GM20000 (cell line): ENCODE measurements around the gene KRTAP1-1.
"Not testable (repeated sequence)": the region's sequence is repeated elsewhere in the genome, so short reads cannot be mapped to it uniquely, and the experiment has no call there.

Experiments used
- DNase-seq: peaks from one replicate; pipeline ENCODE4 v3.0.0; 2012; ENCODE audit warnings: low spot score
- TF ChIP-seq, protein P1 (sequence below): IDR thresholded peaks from 2 replicates; pipeline ENCODE4 v1.5.1; 2012; ENCODE audit warnings: mild to moderate bottlenecking, control low read depth; ENCODE audit errors: extremely low read depth, missing control alignments

KRTAP1-1 gene

DNA sequence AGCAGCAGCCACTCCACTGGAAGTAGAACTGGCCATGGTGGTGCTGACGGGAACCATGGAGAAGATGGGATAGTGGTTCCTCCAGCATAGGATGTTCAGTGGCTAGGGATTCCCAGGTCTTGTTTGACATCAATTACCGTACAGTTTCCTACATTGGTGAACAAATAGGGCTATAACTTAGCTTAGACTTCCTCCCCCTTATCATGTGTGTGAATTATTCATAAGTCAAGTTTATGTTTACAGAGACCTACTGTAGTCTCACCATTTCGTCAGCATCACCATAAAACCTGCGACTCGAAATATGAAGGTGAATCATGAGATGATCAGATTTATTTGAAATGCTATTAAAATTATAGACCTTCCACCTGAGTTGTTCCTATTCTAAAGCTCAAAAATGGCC, 17.5 kb upstream of the KRTAP1-1 start:
- TF ChIP-seq, protein P1, sequence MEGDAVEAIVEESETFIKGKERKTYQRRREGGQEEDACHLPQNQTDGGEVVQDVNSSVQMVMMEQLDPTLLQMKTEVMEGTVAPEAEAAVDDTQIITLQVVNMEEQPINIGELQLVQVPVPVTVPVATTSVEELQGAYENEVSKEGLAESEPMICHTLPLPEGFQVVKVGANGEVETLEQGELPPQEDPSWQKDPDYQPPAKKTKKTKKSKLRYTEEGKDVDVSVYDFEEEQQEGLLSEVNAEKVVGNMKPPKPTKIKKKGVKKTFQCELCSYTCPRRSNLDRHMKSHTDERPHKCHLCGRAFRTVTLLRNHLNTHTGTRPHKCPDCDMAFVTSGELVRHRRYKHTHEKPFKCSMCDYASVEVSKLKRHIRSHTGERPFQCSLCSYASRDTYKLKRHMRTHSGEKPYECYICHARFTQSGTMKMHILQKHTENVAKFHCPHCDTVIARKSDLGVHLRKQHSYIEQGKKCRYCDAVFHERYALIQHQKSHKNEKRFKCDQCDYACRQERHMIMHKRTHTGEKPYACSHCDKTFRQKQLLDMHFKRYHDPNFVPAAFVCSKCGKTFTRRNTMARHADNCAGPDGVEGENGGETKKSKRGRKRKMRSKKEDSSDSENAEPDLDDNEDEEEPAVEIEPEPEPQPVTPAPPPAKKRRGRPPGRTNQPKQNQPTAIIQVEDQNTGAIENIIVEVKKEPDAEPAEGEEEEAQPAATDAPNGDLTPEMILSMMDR, result no peak
- DNase-seq, result no peak

DNA sequence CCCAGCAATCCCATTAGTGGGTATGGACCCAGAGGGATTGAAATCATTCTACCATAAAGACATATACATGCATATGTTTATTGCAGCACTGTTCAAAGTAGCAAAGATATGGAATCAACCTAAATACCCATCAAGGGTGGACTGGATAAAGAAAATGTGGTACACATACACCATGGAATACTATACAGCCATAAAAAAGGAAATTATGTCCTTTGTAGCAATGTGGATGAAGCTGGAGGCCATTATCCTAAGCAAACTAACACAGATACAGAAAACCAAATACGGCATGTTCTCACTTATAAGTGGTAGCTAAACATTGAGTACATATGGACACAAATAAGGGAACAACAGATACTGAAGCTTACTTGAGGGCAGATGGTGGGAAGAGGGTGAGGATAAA, 16.3 kb upstream of the KRTAP1-1 start:
- DNase-seq, result no peak
- TF ChIP-seq, protein P1, result no peak

DNA sequence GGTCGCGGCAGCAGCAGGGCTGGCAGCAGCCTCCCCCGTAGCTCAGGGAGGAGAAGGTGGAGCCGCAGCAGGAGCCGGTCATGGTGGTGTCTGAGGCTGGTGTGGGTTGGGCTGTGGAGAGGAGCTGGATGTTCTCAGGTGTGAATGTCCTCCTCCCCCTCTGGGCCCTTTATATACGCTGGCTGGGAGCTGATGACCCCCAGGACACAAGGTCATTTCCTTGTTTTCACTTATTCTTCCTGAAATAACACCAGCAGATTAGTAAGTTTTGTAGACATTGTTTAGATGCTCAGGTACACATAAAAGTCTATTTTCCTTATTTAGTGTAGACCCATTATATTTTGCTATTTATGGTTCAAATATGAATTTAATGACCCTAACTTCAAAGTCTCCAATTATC, 13.9 kb upstream of the KRTAP1-1 start, which contains the start of gene KRTAP2-2:
TSS of gene KRTAP2-2 (minus strand) at position 101 of the 400 bp plus-strand sequence. CDS start at position 82, 19 bp downstream.
- not testable (repeated sequence) for DNase-seq

- DNase-seq, result not testable (repeated sequence)
Observed at GRCh38 chr17:41054556-41054955, 13.3 kb upstream of the KRTAP1-1 start.

- DNase-seq, result no peak
- TF ChIP-seq, protein P1, result no peak
Observed at GRCh38 chr17:41054025-41054424, 12.8 kb upstream of the KRTAP1-1 start.

DNA sequence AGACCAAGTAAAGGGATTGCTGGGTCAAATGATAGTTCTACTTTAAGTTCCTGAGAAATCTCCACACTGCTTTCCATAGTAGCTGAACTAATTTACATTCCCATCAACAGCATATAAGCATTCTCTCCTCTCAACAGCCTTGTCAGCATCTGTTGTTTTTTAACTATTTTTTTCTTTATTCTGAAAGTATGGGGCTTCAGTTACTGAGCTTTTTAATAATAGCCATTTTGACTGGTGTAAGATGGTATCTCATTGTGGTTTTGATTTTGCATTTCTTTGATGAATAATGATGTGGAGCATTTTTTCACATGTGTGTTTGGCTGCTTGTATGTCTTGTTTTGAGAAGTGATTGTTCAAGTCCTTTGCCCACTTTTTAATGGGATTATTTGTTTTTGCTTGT, 11.3 kb upstream of the KRTAP1-1 start:
- TF ChIP-seq, protein P1, result no peak
- DNase-seq, result no peak

GRCh38 chr17:41049110-41049509, 7.9 kb upstream of the KRTAP1-1 start:
- no peak for DNase-seq
- TF ChIP-seq, protein P1, result no peak

- DNase-seq, result no peak
- TF ChIP-seq, protein P1, result no peak
Observed at GRCh38 chr17:41048441-41048840, 7.2 kb upstream of the KRTAP1-1 start.

- not testable (repeated sequence) for DNase-seq
Observed at GRCh38 chr17:41046735-41047465, 5.7 kb upstream of the KRTAP1-1 start, which contains the start of gene KRTAP2-1. TSS of gene KRTAP2-1 (minus strand) at chr17:41047316. CDS start at chr17:41047267, 49 bp downstream.
